ENCODE results near the gene FAM50A. TPM values are rescaled to one million over a fixed set of nuclear protein-coding genes. Genes with fewer than 3 reads are reported as not detected.

Gene FAM50A
- total RNA-seq, 1 experiment from 2014 or later: 53.8 TPM

DNA sequence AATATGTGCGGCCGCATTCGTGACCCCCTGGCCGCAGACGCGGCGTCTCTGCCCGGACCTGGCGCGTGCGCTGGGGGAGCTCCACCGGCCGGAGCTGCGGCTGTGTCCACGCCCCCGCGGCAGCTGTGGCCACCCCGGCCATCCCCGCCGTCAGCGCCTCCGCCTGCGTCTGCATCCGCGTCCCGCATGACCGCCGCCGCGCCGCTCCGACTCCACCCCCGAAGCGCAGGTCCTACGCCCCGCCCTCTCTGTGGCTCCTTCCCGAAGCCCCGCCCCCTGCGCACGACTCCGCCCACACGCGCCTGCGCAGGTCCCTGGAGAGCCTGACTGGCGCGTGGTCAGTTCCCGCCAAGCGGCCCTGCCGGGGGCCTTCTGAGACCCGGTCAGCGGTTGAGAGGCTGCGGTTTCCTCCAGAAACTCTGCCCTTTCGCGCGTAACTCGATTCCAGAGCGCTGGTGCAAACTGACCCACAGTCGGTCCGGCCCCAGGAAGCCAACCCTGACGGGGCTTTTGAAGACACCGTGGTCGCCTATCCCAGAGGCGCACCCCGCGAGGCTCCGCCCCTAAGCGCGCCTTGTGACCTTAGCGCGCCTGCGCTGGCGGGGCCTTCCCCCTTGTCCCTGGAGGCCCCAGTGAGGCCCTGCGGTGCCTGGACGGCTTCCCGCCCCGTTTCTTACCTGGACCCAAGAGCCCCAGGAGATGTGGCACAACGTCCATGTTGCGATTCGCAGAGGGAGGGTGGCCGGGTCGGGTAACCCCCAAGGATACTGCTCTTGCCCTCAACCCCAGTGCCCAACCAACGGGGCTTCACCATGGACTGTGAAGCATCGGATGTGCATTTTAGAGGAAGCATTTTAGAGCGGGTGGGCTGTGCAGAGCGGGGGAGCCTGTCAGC is 35.0 kb downstream of the FAM50A start, which contains the start of gene LAGE3:
LAGE3 (minus strand) TSS at position 554 of the 895 bp plus-strand sequence; CDS start at position 188, 366 bp downstream.
- POLR2A ChIA-PET (ENCODE audit: unreplicated experiment): interaction anchor here (1.0 kb wide), 1 partner anchor 11 kb away, joined by 4 read pairs; the partner anchor contains the start of gene SLC10A3
- Histone ChIP-seq H3K9me3 (ENCODE audit: low read length) (no peaks in the 10 kb centered on the region), H4K20me1 (ENCODE audit: low read length) (no peaks in the 10 kb centered on the region), H3K9me2 (replicated peaks; ENCODE audit: low read length) (no peaks in the 10 kb centered on the region), H2AFZ (ENCODE audit: low read length) (peak within 1 kb of the TSS; percentile 90), H3F3A (ENCODE audit: low read length, unreplicated experiment) (no peaks in the 10 kb centered on the region), H3K4me3 (ENCODE audit: low read length) (peak within 1 kb of the TSS; percentile 72), H3K36me3 (ENCODE audit: low read depth, low read length) (peaks cover 2% of the 10 kb centered on the region; the same call in 1 of the 2 replicates), H3K79me2 (ENCODE audit: low read length) (peaks cover 6% of the 10 kb centered on the region; the same call in 1 of the 2 replicates), H3K4me2 (ENCODE audit: low read length) (peak within 1 kb of the TSS; percentile 94), H3K27me3 (ENCODE audit: low read length) (no peaks in the 10 kb centered on the region), H3K9ac (ENCODE audit: low read length) (peak within 1 kb of the TSS; percentile 60), H3K27ac (ENCODE audit: low read length) (no peak within 1 kb of the TSS), H3K4me1 (ENCODE audit: insufficient read depth, low read length) (peaks cover 12% of the 10 kb centered on the region)
- CTCF ChIA-PET: no interaction called here
- peak; percentile 87 for DNase-seq
- ATAC-seq: peak; percentile 89
- TF ChIP-seq, protein P1, sequence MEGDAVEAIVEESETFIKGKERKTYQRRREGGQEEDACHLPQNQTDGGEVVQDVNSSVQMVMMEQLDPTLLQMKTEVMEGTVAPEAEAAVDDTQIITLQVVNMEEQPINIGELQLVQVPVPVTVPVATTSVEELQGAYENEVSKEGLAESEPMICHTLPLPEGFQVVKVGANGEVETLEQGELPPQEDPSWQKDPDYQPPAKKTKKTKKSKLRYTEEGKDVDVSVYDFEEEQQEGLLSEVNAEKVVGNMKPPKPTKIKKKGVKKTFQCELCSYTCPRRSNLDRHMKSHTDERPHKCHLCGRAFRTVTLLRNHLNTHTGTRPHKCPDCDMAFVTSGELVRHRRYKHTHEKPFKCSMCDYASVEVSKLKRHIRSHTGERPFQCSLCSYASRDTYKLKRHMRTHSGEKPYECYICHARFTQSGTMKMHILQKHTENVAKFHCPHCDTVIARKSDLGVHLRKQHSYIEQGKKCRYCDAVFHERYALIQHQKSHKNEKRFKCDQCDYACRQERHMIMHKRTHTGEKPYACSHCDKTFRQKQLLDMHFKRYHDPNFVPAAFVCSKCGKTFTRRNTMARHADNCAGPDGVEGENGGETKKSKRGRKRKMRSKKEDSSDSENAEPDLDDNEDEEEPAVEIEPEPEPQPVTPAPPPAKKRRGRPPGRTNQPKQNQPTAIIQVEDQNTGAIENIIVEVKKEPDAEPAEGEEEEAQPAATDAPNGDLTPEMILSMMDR (conservative IDR thresholded peaks at IDR 0.05; ENCODE audit: low read depth, low read length): no peak
- TF ChIP-seq EZH2phosphoT487 (IDR thresholded peaks at IDR 0.05; ENCODE audit: borderline replicate concordance, low read length) (no peak), EZH2 (IDR thresholded peaks at IDR 0.05; ENCODE audit: low read length, unreplicated experiment) (no peak)
- intact Hi-C loops (cut with micrococcal nuclease): loop anchor here (5.0 kb wide), 1 partner anchor 37 kb away; the partner anchor contains the start of gene FAM50A
- TSS peak; percentile 25 for BruUV-seq (replicated peaks)

DNA sequence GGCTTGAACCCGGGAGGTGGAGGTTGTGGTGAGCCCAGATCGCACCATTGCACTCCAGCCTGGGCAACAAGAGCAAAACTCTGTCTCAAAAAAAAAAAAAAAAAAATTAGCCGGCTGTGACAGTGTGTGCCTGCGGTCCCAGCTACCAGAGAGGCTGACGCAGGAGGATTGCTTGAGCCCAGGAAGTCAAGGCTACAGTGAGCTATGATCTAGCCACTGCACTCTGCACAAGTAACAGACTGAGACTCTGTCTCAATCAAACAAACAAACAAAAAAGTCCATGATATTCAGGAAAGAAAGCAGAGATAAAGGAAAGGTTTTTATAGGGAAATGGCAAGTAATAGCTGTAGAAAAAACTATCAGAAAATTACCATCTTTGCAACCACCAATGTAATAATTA is 37.3 kb downstream of the FAM50A start:
- Histone ChIP-seq H3K9me3 (ENCODE audit: low read length) (no peaks in the 10 kb centered on the region), H3K36me3 (ENCODE audit: low read depth, low read length) (peaks cover 12% of the 10 kb centered on the region), H3K27ac (ENCODE audit: low read length) (no peak overlapping the region), H3K4me2 (ENCODE audit: low read length) (no peak overlapping the region), H4K20me1 (ENCODE audit: low read length) (no peaks in the 10 kb centered on the region), H3F3A (ENCODE audit: low read length, unreplicated experiment) (no peaks in the 10 kb centered on the region), H3K27me3 (ENCODE audit: low read length) (no peaks in the 10 kb centered on the region), H3K4me3 (ENCODE audit: low read length) (no peak overlapping the region), H3K4me1 (ENCODE audit: insufficient read depth, low read length) (peaks cover 31% of the 10 kb centered on the region), H2AFZ (ENCODE audit: low read length) (no peak overlapping the region), H3K9me2 (replicated peaks; ENCODE audit: low read length) (no peaks in the 10 kb centered on the region), H3K79me2 (ENCODE audit: low read length) (peaks cover 28% of the 10 kb centered on the region), H3K9ac (ENCODE audit: low read length) (no peak overlapping the region)
- ATAC-seq (no peak), DNase-seq (no peak)
- intact Hi-C loops (cut with micrococcal nuclease): no loop called here
- BruUV-seq (replicated peaks): no TSS peak
- ChIA-PET CTCF (no interaction called here), POLR2A (ENCODE audit: unreplicated experiment) (no interaction called here)
- TF ChIP-seq EZH2 (IDR thresholded peaks at IDR 0.05; ENCODE audit: low read length, unreplicated experiment) (no peak), EZH2phosphoT487 (IDR thresholded peaks at IDR 0.05; ENCODE audit: borderline replicate concordance, low read length) (no peak)
- TF ChIP-seq, protein P1 (conservative IDR thresholded peaks at IDR 0.05; ENCODE audit: low read depth, low read length): no peak

Measured in PC-3 (cell line).